ENCODE data around the gene DIP2A. TPM values are rescaled to one million over a fixed set of nuclear protein-coding genes. Genes with fewer than 3 reads are reported as not detected.

DIP2A gene
- polyA plus RNA-seq, 3 donors, result 29.4 to 52.3 (median 33.3) TPM

Other genes starting within 250 kb of the DIP2A start
- gene LSS, start 230.1 kb upstream of the DIP2A start, polyA plus RNA-seq (ENCODE audit: insufficient read length in 3 of 3), result 10 to 100 TPM; 30.3 to 41.8 (median 34.3) TPM
- gene MCM3AP, start 173.3 kb upstream of the DIP2A start, polyA plus RNA-seq (ENCODE audit: insufficient read length in 3 of 3), result 10 to 100 TPM; 85.2 to 99.7 (median 88.7) TPM
- gene YBEY, start 172.5 kb upstream of the DIP2A start, polyA plus RNA-seq (ENCODE audit: insufficient read length in 3 of 3), result 10 to 100 TPM; 19.3 to 25.4 (median 24.0) TPM
- 10 to 100 TPM; 11.8 to 21.1 (median 14.9) TPM for gene C21orf58, start 135.0 kb upstream of the DIP2A start, polyA plus RNA-seq (ENCODE audit: insufficient read length in 3 of 3)
- 10 to 100 TPM; 35.1 to 40.1 (median 35.7) TPM for gene PCNT, start 134.7 kb upstream of the DIP2A start, polyA plus RNA-seq (ENCODE audit: insufficient read length in 3 of 3)
- 1 to 10 TPM; 1.2 to 3.5 (median 1.7) TPM for gene S100B, start 146.2 kb downstream of the DIP2A start, polyA plus RNA-seq (ENCODE audit: insufficient read length in 3 of 3)
- 100 to 1,000 TPM; 119 to 132 (median 122) TPM for gene PRMT2, start 176.8 kb downstream of the DIP2A start, polyA plus RNA-seq (ENCODE audit: insufficient read length in 3 of 3)

Data from renal cortex interstitium (tissue), 3 donors.